NB4 (cell line): ENCODE results near the gene WDR70.

Experiments used
- MYC ChIP-seq: IDR thresholded peaks from 2 replicates; pipeline ENCODE4 v1.6.1; 2011; ENCODE audit warnings: low read depth, low read length
- POLR2A ChIP-seq: IDR thresholded peaks from 2 replicates; pipeline ENCODE4 v1.6.1; 2011; ENCODE audit warnings: mild to moderate bottlenecking; ENCODE audit not compliant: insufficient read length; ENCODE audit errors: extremely low read depth
- TF ChIP-seq, protein P1 (sequence below): IDR thresholded peaks from one replicate; pipeline ENCODE4 v1.5.1; 2012; ENCODE audit warnings: low read depth, low read length
- TF ChIP-seq, protein P2 (sequence below): IDR thresholded peaks from 2 replicates; pipeline ENCODE4 v1.6.1; 2011; ENCODE audit warnings: low read depth, low read length

DNA sequence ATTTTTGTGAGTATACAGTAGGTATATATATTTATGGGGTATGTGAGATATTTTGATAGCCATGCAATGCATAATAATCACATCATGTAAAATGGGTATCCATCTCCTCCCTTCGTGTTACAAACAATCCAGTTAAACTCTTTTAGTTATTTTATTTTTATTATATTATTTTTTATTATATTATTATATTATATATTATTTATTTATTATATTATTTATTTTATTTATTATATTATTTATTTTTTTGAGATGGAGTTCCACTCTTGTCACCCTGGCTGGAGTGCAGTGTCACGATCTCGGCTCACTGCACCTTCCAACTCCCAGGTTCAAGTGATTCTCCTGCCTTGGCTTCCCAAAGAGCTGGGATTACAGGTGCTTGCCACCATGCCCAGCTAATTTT lies 138.6 kb downstream of the WDR70 start:
- TF ChIP-seq, protein P1, sequence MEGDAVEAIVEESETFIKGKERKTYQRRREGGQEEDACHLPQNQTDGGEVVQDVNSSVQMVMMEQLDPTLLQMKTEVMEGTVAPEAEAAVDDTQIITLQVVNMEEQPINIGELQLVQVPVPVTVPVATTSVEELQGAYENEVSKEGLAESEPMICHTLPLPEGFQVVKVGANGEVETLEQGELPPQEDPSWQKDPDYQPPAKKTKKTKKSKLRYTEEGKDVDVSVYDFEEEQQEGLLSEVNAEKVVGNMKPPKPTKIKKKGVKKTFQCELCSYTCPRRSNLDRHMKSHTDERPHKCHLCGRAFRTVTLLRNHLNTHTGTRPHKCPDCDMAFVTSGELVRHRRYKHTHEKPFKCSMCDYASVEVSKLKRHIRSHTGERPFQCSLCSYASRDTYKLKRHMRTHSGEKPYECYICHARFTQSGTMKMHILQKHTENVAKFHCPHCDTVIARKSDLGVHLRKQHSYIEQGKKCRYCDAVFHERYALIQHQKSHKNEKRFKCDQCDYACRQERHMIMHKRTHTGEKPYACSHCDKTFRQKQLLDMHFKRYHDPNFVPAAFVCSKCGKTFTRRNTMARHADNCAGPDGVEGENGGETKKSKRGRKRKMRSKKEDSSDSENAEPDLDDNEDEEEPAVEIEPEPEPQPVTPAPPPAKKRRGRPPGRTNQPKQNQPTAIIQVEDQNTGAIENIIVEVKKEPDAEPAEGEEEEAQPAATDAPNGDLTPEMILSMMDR = no peak
- TF ChIP-seq POLR2A (no peak), MYC (no peak)
- TF ChIP-seq, protein P2, sequence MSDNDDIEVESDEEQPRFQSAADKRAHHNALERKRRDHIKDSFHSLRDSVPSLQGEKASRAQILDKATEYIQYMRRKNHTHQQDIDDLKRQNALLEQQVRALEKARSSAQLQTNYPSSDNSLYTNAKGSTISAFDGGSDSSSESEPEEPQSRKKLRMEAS = no peak
